DOHH2 (cell line): ENCODE measurements around the gene NUP205.

Experiments used
- H3F3A ChIP-seq: fragments of 200-600 bp; sonication (generic), shearing (Covaris generic); 2 replicates; pipeline ENCODE4 v1.6.0; 2016; ENCODE audit warnings: antibody characterized with exemption, mild to moderate bottlenecking; ENCODE audit not compliant: control insufficient read depth, insufficient read depth
- H3K27ac ChIP-seq: fragments of 200-600 bp; sonication (generic); 2 replicates; pipeline ENCODE4 v1.5.1; 2014; ENCODE audit warnings: low read depth, mild to moderate bottlenecking, low read length, moderate library complexity
- H3K27me3 ChIP-seq: fragments of 200-600 bp; sonication (generic); 2 replicates; pipeline ENCODE4 v1.6.1; 2014; ENCODE audit warnings: mild to moderate bottlenecking, low read length, mixed read lengths; ENCODE audit not compliant: control insufficient read depth
- H3K36me3 ChIP-seq: fragments of 200-600 bp; sonication (generic); 2 replicates; pipeline ENCODE4 v1.6.1; 2014; ENCODE audit warnings: mild to moderate bottlenecking, low read length, moderate library complexity, mixed read lengths; ENCODE audit not compliant: control insufficient read depth
- H3K4me1 ChIP-seq: fragments of 200-600 bp; sonication (generic); 2 replicates; pipeline ENCODE4 v1.6.1; 2014; ENCODE audit warnings: mild to moderate bottlenecking, low read length, mixed read lengths; ENCODE audit not compliant: control insufficient read depth
- H3K4me2 ChIP-seq: fragments of 200-600 bp; sonication (generic); 2 replicates; pipeline ENCODE4 v1.6.0; 2014; ENCODE audit warnings: mild to moderate bottlenecking, low read length, moderate library complexity
- H3K4me3 ChIP-seq: fragments of 200-600 bp; sonication (generic); 2 replicates; pipeline ENCODE4 v1.5.1; 2014; ENCODE audit warnings: mild to moderate bottlenecking, low read length, mixed read lengths
- H3K79me2 ChIP-seq: fragments of 200-600 bp; sonication (generic); 2 replicates; pipeline ENCODE4 v1.6.1; 2014; ENCODE audit warnings: mild to moderate bottlenecking, low read length, mixed read lengths; ENCODE audit not compliant: control insufficient read depth
- H3K9me2 ChIP-seq: fragments of 200-600 bp; sonication (generic); replicated peaks from 2 replicates; pipeline ENCODE4 v1.6.1; 2014; ENCODE audit warnings: mild to moderate bottlenecking, low read length, mixed read lengths; ENCODE audit not compliant: control insufficient read depth
- H3K9me3 ChIP-seq: fragments of 200-600 bp; sonication (generic); 2 replicates; pipeline ENCODE4 v1.6.1; 2014; ENCODE audit warnings: antibody characterized with exemption, low read length, mixed read lengths; ENCODE audit not compliant: control insufficient read depth, insufficient read depth
- H4K20me1 ChIP-seq: fragments of 200-600 bp; sonication (generic); 2 replicates; pipeline ENCODE4 v1.6.0; 2014; ENCODE audit warnings: low read depth, mild to moderate bottlenecking, antibody characterized with exemption, low read length, moderate library complexity; ENCODE audit not compliant: control insufficient read depth, insufficient read depth
- CTCF ChIP-seq: fragments of 200-600 bp; sonication (generic); IDR thresholded peaks from one replicate; pipeline ENCODE4 v1.5.1; 2014; ENCODE audit warnings: antibody characterized with exemption, mild to moderate bottlenecking, low read depth, low read length; ENCODE audit not compliant: poor library complexity, severe bottlenecking
- EZH2phosphoT487 ChIP-seq: fragments of 200-600 bp; sonication (generic); IDR thresholded peaks from 2 replicates; pipeline ENCODE4 v1.6.1; 2017; ENCODE audit warnings: borderline replicate concordance, mild to moderate bottlenecking, antibody characterized with exemption, low read length, moderate library complexity, mixed read lengths

NUP205 gene

GRCh38 chr7:135584362-135585353, 26.9 kb downstream of the NUP205 start:
- Histone ChIP-seq H3K4me2 (no peak overlapping the region), H3F3A (peaks cover 4% of the 10 kb centered on the region; the same call in 1 of the 2 replicates), H4K20me1 (no peaks in the 10 kb centered on the region), H3K4me1 (no peaks in the 10 kb centered on the region), H3K9me2 (no peaks in the 10 kb centered on the region), H3K27me3 (no peaks in the 10 kb centered on the region), H3K79me2 (peaks cover 7% of the 10 kb centered on the region; the same call in 1 of the 2 replicates), H3K36me3 (peaks cover 93% of the 10 kb centered on the region), H3K4me3 (no peak overlapping the region), H3K9me3 (no peaks in the 10 kb centered on the region), H3K27ac (no peak overlapping the region)
- TF ChIP-seq CTCF = no peak
- no peak for TF ChIP-seq EZH2phosphoT487

DNA sequence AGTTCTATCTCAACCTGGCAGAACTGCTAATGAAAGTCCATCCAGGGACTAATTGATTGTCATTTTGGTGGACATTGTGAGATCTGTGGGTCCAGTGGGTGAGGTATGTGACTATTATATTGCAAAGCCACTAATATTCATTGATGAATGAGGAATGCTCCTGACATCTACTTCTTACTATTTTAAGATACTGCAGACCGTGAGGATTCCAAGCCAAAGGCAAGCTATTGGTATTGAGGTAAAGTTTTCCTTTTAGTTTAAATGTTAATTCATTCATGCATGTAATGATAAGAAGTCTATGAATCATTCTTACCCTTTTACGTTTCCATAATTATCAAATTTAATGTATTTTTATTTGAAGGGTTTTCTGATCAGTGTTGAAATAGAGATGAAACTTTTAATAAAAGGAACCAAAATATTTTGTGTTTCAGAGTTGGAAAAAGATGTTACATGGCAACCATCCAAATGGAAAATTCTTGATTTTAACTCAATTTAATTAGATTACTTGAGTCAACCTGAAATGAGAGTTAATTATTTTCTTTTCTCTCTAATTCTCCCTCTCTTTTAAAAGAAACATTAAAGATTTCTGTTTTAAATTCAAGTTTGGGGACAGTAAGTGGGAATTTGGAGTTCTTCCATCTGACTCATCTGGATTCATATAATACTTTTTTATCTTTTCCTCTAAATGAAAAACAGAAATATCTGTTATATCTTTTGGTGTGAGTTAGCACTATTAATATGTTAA, 39.6 kb downstream of the NUP205 start:
- TF ChIP-seq CTCF = no peak
- H3K27ac ChIP-seq = no peak overlapping the region
- peaks cover 2% of the 10 kb centered on the region; the same call in 1 of the 2 replicates for H3K79me2 ChIP-seq
- no peaks in the 10 kb centered on the region for H3K4me1 ChIP-seq
- H3F3A ChIP-seq = no peaks in the 10 kb centered on the region; the same call in 1 of the 2 replicates
- no peak overlapping the region for H3K4me3 ChIP-seq
- no peaks in the 10 kb centered on the region for H3K9me2 ChIP-seq
- H3K4me2 ChIP-seq = no peak overlapping the region
- peaks cover 97% of the 10 kb centered on the region for H3K36me3 ChIP-seq
- no peaks in the 10 kb centered on the region for H3K9me3 ChIP-seq
- no peaks in the 10 kb centered on the region for H4K20me1 ChIP-seq
- H3K27me3 ChIP-seq = no peaks in the 10 kb centered on the region

GRCh38 chr7:135597926-135598305, 40.2 kb downstream of the NUP205 start:
- Histone ChIP-seq H3K4me1 (no peaks in the 10 kb centered on the region), H3K36me3 (peaks cover 97% of the 10 kb centered on the region), H3K4me3 (no peak overlapping the region), H3K27ac (no peak overlapping the region), H3K27me3 (no peaks in the 10 kb centered on the region), H4K20me1 (no peaks in the 10 kb centered on the region), H3K4me2 (no peak overlapping the region), H3K9me3 (no peaks in the 10 kb centered on the region), H3K79me2 (peaks cover 2% of the 10 kb centered on the region; the same call in 1 of the 2 replicates), H3F3A (no peaks in the 10 kb centered on the region; the same call in 1 of the 2 replicates), H3K9me2 (no peaks in the 10 kb centered on the region)
- TF ChIP-seq EZH2phosphoT487 (no peak), CTCF (no peak)
